Breast epithelium (tissue), 3 donors: ENCODE results near the gene GHRH.

Experiments
- CTCF ChIP-seq, 3 donors: fragments of 450-650 bp; IDR thresholded peaks; one replicate each; pipeline ENCODE4 v1.5.1; 2016 to 2017; ENCODE audit warnings: antibody characterized with exemption in 3 of 3, mild to moderate bottlenecking in 3 of 3, moderate library complexity in 3 of 3
- POLR2AphosphoS5 ChIP-seq, 3 donors: sonication (generic); formaldehyde crosslinking; IDR thresholded peaks; one replicate each; pipeline ENCODE4 v1.6.1; 2017; ENCODE audit warnings: antibody characterized with exemption in 3 of 3

- TF ChIP-seq CTCF (IDR thresholded peaks at IDR 0.05) (no peak), POLR2AphosphoS5 (IDR thresholded peaks at IDR 0.05) (no peak)
These were observed 5.3 kb downstream of the GHRH start for GRCh38 chr20:37256286-37256685.
